DOHH2 (cell line): Measurements from ENCODE around the gene TNP1.

ENCODE experiments used
- EZH2phosphoT487 ChIP-seq: fragments of 200-600 bp; sonication (generic); IDR thresholded peaks from 2 replicates; pipeline ENCODE4 v1.6.1; 2017; ENCODE audit warnings: borderline replicate concordance, mild to moderate bottlenecking, antibody characterized with exemption, low read length, moderate library complexity, mixed read lengths
- TF ChIP-seq, protein P1 (sequence below): fragments of 200-600 bp; sonication (generic); IDR thresholded peaks from one replicate; pipeline ENCODE4 v1.5.1; 2014; ENCODE audit warnings: antibody characterized with exemption, mild to moderate bottlenecking, low read depth, low read length; ENCODE audit not compliant: poor library complexity, severe bottlenecking

DNA sequence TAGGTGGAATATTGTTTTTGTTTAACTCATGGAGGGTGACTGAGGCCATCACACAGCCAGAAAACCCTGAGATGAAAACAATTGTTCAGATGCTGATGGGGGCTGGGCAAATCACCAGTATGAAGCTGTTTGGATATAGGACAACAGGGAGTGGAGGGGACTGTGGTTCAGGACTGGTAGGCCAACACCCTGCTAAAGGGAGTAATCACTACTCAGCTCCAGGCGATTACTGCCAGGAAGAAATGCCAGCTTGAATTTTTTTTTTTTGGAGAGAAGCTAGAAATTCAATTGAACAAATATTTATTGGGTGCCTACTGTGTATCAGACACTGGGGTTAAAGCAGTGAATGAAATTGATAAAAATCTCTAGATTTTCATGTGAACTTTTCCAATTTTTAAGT lies 37.4 kb downstream of the TNP1 start:
- TF ChIP-seq, protein P1, sequence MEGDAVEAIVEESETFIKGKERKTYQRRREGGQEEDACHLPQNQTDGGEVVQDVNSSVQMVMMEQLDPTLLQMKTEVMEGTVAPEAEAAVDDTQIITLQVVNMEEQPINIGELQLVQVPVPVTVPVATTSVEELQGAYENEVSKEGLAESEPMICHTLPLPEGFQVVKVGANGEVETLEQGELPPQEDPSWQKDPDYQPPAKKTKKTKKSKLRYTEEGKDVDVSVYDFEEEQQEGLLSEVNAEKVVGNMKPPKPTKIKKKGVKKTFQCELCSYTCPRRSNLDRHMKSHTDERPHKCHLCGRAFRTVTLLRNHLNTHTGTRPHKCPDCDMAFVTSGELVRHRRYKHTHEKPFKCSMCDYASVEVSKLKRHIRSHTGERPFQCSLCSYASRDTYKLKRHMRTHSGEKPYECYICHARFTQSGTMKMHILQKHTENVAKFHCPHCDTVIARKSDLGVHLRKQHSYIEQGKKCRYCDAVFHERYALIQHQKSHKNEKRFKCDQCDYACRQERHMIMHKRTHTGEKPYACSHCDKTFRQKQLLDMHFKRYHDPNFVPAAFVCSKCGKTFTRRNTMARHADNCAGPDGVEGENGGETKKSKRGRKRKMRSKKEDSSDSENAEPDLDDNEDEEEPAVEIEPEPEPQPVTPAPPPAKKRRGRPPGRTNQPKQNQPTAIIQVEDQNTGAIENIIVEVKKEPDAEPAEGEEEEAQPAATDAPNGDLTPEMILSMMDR: no peak
- TF ChIP-seq EZH2phosphoT487: no peak
